ENCODE results near the gene PRR16. TPM values are rescaled to one million over a fixed set of nuclear protein-coding genes. Genes with fewer than 3 reads are reported as not detected.
"Not testable (repeated sequence)": the region's sequence is repeated elsewhere in the genome, so short reads cannot be mapped to it uniquely, and the experiment has no call there.

Gene PRR16
- total and polyA plus RNA-seq, 2 donors, result 7.6 to 11.9 TPM

GRCh38 chr5:120690621-120691407 is 226.7 kb downstream of the PRR16 start:
- DNase-seq (ENCODE audit: extremely low spot score), result no peak
- Histone ChIP-seq H3K27ac (ENCODE audit: low read depth) (no peak overlapping the region), H3K36me3 (ENCODE audit: insufficient read depth) (no peaks in the 10 kb centered on the region), H3K4me1 (ENCODE audit: insufficient read depth) (no peaks in the 10 kb centered on the region), H3K4me3 (ENCODE audit: low read depth, low read length) (no peak overlapping the region)
- 82% methylated on average over 9 of the region's 9 CpGs for WGBS

GRCh38 chr5:120692325-120692724 is 228.2 kb downstream of the PRR16 start:
- DNase-seq (ENCODE audit: extremely low spot score), result no peak
- H3K4me3 ChIP-seq (ENCODE audit: low read depth, low read length), result no peak overlapping the region
- no peak overlapping the region for H3K27ac ChIP-seq (ENCODE audit: low read depth)
- 93% methylated on average over 2 of the region's 2 CpGs for WGBS
- H3K36me3 ChIP-seq (ENCODE audit: insufficient read depth), result no peaks in the 10 kb centered on the region
- H3K4me1 ChIP-seq (ENCODE audit: insufficient read depth), result no peaks in the 10 kb centered on the region

DNA sequence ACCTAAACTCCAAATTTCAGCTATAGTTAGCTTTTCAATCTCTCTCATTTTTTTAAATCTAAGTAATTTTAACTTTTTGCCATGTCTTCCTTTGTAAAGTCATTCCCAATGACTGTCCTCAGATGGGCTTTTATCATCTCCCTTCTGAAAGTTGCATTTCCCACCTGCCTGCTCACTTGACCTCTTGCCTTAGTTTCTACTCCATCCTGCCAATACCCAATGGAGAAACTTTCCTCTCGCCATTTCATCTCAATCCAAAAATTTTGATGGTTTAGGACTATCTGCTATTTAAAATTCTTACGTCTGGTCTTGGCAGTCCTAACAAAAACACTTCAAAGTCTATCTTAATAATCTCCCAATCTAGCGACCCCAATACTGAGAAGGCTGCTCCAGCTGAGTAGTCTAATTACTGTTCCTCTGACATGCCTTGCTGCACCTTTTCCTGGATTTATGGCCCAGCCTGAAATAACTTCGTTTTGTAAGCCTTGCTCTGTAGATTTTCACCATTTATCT is 231.3 kb downstream of the PRR16 start:
- 67% methylated on average over 4 of the region's 4 CpGs for WGBS
- H3K27ac ChIP-seq (ENCODE audit: low read depth), result no peak overlapping the region
- H3K4me3 ChIP-seq (ENCODE audit: low read depth, low read length), result no peak overlapping the region
- no peak for DNase-seq (ENCODE audit: extremely low spot score)
- H3K4me1 ChIP-seq (ENCODE audit: insufficient read depth), result no peaks in the 10 kb centered on the region
- H3K36me3 ChIP-seq (ENCODE audit: insufficient read depth), result no peaks in the 10 kb centered on the region

GRCh38 chr5:120697147-120697546 is 233.0 kb downstream of the PRR16 start:
- Histone ChIP-seq H3K4me3 (ENCODE audit: low read depth, low read length) (no peak overlapping the region), H3K4me1 (ENCODE audit: insufficient read depth) (no peaks in the 10 kb centered on the region), H3K27ac (ENCODE audit: low read depth) (no peak overlapping the region), H3K36me3 (ENCODE audit: insufficient read depth) (no peaks in the 10 kb centered on the region)
- DNase-seq (ENCODE audit: extremely low spot score), result no peak
- WGBS, result 50% methylated on average over 4 of the region's 4 CpGs

GRCh38 chr5:120697670-120698327 is 233.7 kb downstream of the PRR16 start:
- not testable (repeated sequence) for H3K36me3 ChIP-seq (ENCODE audit: insufficient read depth); H3K4me1 ChIP-seq (ENCODE audit: insufficient read depth); DNase-seq (ENCODE audit: extremely low spot score); H3K27ac ChIP-seq (ENCODE audit: low read depth); H3K4me3 ChIP-seq (ENCODE audit: low read depth, low read length)
- WGBS, result 80% methylated on average over 10 of the region's 13 CpGs

DNA sequence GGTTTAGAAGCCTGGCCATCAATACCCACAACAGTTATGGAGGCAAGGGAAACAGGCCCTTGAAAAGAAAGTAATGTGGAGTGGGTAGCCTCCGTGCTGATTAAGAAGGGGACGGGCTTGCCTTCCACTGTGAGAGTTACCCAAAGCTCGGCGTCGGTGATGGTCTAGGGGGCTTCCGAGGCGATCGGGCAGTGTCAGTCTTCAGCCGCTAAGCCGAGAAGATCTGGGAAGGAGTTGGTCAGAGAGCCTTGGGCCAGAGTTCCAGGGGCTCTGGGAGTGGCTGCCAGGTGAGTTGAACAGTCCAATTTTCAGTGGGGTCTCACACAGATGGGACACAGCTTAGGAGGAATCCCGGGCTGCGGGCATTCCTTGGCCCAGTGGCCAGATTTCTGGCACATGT is 236.6 kb downstream of the PRR16 start:
- WGBS, result 90% methylated on average over 12 of the region's 12 CpGs
- DNase-seq (ENCODE audit: extremely low spot score); H3K36me3 ChIP-seq (ENCODE audit: insufficient read depth); H3K27ac ChIP-seq (ENCODE audit: low read depth); H3K4me3 ChIP-seq (ENCODE audit: low read depth, low read length); H3K4me1 ChIP-seq (ENCODE audit: insufficient read depth): not testable (repeated sequence)

- not testable (repeated sequence) for H3K36me3 ChIP-seq (ENCODE audit: insufficient read depth); H3K4me3 ChIP-seq (ENCODE audit: low read depth, low read length); H3K4me1 ChIP-seq (ENCODE audit: insufficient read depth); H3K27ac ChIP-seq (ENCODE audit: low read depth); DNase-seq (ENCODE audit: extremely low spot score)
- 62% methylated on average over 16 of the region's 16 CpGs for WGBS
These were observed 238.9 kb downstream of the PRR16 start for GRCh38 chr5:120702817-120703538.

DNA sequence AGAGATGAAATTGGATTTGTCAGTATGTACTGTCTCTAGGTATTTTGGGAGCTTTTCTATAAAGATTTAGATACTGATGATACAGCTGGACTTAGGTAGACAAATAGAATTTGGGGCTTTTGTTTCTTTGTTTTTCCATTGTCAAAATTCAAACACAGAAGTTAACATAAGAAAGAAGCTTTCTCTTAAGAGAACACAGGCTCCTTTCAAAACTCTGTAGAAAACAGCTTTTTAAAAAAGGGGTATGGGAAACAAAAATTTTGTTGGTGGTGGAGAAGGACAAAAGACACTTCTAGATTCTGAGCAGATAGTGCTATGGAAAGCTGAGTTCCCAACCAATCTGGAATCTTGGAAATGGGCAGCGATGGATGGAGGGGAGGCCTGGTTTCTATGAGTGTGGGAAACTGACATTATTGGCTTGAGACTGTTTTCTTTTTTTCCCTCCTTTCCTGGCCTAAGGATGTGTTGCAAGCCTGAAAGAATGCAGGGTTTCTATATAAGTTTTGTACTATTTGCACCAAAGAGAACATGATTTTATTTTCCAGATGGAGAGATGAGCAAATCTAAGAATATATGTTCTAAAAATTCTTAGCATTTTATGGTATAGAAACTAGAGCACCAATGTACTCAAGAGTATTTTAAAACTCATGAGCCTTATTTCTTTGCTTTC is 240.0 kb downstream of the PRR16 start:
- WGBS, result 64% methylated on average over 1 of the region's 1 CpG

GRCh38 chr5:120706877-120707276 is 242.8 kb downstream of the PRR16 start:
- Histone ChIP-seq H3K4me3 (ENCODE audit: low read depth, low read length) (no peak overlapping the region), H3K4me1 (ENCODE audit: insufficient read depth) (no peaks in the 10 kb centered on the region), H3K27ac (ENCODE audit: low read depth) (no peak overlapping the region), H3K36me3 (ENCODE audit: insufficient read depth) (no peaks in the 10 kb centered on the region)
- DNase-seq (ENCODE audit: extremely low spot score), result no peak

More for the DNA sequence above, 240.0 kb downstream of the PRR16 start:
- Histone ChIP-seq H3K4me3 (ENCODE audit: low read depth, low read length) (no peak overlapping the region), H3K4me1 (ENCODE audit: insufficient read depth) (no peaks in the 10 kb centered on the region), H3K27ac (ENCODE audit: low read depth) (no peak overlapping the region), H3K36me3 (ENCODE audit: insufficient read depth) (no peaks in the 10 kb centered on the region)
- no peak for DNase-seq (ENCODE audit: extremely low spot score)

DNA sequence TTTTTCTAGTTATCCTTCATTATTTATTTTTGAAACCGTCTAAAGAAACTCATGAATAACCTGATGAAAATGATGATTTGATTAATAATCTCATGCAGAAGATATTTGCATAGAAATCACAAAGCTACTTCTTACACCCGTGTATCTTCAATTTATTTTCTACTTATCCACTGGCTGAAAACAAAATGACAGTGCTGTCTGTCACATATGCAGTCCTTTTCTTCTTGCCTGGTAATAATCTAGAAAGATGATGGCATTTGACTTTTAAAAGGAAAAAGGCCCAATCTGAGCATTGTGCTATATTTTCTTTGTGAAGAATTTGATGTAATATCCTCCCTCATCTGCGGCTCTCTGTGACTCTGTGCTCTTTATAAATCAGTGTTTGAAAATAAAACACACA is 253.3 kb downstream of the PRR16 start:
- no peaks in the 10 kb centered on the region for H3K36me3 ChIP-seq (ENCODE audit: insufficient read depth)
- 81% methylated on average over 3 of the region's 3 CpGs for WGBS
- H3K27ac ChIP-seq (ENCODE audit: low read depth), result no peak overlapping the region
- H3K4me1 ChIP-seq (ENCODE audit: insufficient read depth), result no peaks in the 10 kb centered on the region
- no peak for DNase-seq (ENCODE audit: extremely low spot score)
- no peak overlapping the region for H3K4me3 ChIP-seq (ENCODE audit: low read depth, low read length)

DNA sequence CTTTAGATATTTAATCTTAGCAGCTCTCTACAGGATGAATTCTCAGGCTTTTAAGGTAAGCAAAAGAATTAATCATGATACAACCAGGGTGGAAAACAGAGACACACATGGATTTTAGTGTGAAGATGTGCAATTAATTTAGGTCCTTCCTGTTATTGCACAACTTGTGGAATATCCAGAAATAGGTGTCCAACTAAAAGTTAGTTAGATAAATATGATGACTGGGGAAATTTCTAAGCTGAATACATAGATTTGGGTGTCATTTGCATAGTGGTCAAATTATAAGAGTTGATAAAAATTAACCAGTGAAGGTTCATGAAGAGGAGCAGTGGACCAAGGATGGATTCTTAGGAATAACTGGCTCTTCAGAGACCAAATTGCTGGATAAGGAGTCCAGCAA is 266.1 kb downstream of the PRR16 start:
- Histone ChIP-seq H3K4me3 (ENCODE audit: low read depth, low read length) (no peak overlapping the region), H3K36me3 (ENCODE audit: insufficient read depth) (no peaks in the 10 kb centered on the region), H3K27ac (ENCODE audit: low read depth) (no peak overlapping the region), H3K4me1 (ENCODE audit: insufficient read depth) (no peaks in the 10 kb centered on the region)
- no peak for DNase-seq (ENCODE audit: extremely low spot score)

- no peaks in the 10 kb centered on the region for H3K4me1 ChIP-seq (ENCODE audit: insufficient read depth)
- 57% methylated on average over 4 of the region's 4 CpGs for WGBS
- H3K27ac ChIP-seq (ENCODE audit: low read depth), result no peak overlapping the region
- H3K36me3 ChIP-seq (ENCODE audit: insufficient read depth), result no peaks in the 10 kb centered on the region
- no peak overlapping the region for H3K4me3 ChIP-seq (ENCODE audit: low read depth, low read length)
- DNase-seq (ENCODE audit: extremely low spot score), result no peak
These were observed 269.9 kb downstream of the PRR16 start for GRCh38 chr5:120734033-120734432.

- no peak overlapping the region for H3K4me3 ChIP-seq (ENCODE audit: low read depth, low read length)
- DNase-seq (ENCODE audit: extremely low spot score), result no peak
- H3K4me1 ChIP-seq (ENCODE audit: insufficient read depth), result no peaks in the 10 kb centered on the region
- WGBS, result 83% methylated on average over 2 of the region's 2 CpGs
- H3K27ac ChIP-seq (ENCODE audit: low read depth), result no peak overlapping the region
- no peaks in the 10 kb centered on the region for H3K36me3 ChIP-seq (ENCODE audit: insufficient read depth)
These were observed 271.0 kb downstream of the PRR16 start for GRCh38 chr5:120735076-120735475.

All from urinary bladder (tissue), 4 donors.